ENCODE data around the gene DMWD.
A peak's percentile ranks its signal among the peaks of the same experiment; 100 is the strongest.

GRCh38 chr19:45739498-45740439 lies 52.9 kb downstream of the DMWD start:
- TF ChIP-seq BHLHE40 (IDR thresholded peaks at IDR 0.05; ENCODE audit: low read depth, low read length) (no peak), POLR2A (IDR thresholded peaks at IDR 0.05; ENCODE audit: low read length) (no peak), JUN (IDR thresholded peaks at IDR 0.05) (no peak), CEBPB (IDR thresholded peaks at IDR 0.05) (peak in 1 of 2 experiments; percentile 10; a peak in 1 of 4 replicates), MYC (IDR thresholded peaks at IDR 0.05; ENCODE audit: borderline replicate concordance, low read length) (no peak), SMC3 (IDR thresholded peaks at IDR 0.05) (no peak), MAFK (IDR thresholded peaks at IDR 0.05; ENCODE audit: partially characterized antibody) (no peak), KDM1A (IDR thresholded peaks at IDR 0.05; ENCODE audit: low read depth) (no peak), MAZ (IDR thresholded peaks at IDR 0.05; ENCODE audit: borderline replicate concordance, low read depth, low read length) (no peak), FOSL2 (IDR thresholded peaks at IDR 0.05) (no peak), FOSL2 (CRISPR knock-in tag; IDR thresholded peaks at IDR 0.05) (no peak)
- TF ChIP-seq, protein P1, sequence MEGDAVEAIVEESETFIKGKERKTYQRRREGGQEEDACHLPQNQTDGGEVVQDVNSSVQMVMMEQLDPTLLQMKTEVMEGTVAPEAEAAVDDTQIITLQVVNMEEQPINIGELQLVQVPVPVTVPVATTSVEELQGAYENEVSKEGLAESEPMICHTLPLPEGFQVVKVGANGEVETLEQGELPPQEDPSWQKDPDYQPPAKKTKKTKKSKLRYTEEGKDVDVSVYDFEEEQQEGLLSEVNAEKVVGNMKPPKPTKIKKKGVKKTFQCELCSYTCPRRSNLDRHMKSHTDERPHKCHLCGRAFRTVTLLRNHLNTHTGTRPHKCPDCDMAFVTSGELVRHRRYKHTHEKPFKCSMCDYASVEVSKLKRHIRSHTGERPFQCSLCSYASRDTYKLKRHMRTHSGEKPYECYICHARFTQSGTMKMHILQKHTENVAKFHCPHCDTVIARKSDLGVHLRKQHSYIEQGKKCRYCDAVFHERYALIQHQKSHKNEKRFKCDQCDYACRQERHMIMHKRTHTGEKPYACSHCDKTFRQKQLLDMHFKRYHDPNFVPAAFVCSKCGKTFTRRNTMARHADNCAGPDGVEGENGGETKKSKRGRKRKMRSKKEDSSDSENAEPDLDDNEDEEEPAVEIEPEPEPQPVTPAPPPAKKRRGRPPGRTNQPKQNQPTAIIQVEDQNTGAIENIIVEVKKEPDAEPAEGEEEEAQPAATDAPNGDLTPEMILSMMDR (IDR thresholded peaks at IDR 0.05), result no peak
- TF ChIP-seq, protein P2, sequence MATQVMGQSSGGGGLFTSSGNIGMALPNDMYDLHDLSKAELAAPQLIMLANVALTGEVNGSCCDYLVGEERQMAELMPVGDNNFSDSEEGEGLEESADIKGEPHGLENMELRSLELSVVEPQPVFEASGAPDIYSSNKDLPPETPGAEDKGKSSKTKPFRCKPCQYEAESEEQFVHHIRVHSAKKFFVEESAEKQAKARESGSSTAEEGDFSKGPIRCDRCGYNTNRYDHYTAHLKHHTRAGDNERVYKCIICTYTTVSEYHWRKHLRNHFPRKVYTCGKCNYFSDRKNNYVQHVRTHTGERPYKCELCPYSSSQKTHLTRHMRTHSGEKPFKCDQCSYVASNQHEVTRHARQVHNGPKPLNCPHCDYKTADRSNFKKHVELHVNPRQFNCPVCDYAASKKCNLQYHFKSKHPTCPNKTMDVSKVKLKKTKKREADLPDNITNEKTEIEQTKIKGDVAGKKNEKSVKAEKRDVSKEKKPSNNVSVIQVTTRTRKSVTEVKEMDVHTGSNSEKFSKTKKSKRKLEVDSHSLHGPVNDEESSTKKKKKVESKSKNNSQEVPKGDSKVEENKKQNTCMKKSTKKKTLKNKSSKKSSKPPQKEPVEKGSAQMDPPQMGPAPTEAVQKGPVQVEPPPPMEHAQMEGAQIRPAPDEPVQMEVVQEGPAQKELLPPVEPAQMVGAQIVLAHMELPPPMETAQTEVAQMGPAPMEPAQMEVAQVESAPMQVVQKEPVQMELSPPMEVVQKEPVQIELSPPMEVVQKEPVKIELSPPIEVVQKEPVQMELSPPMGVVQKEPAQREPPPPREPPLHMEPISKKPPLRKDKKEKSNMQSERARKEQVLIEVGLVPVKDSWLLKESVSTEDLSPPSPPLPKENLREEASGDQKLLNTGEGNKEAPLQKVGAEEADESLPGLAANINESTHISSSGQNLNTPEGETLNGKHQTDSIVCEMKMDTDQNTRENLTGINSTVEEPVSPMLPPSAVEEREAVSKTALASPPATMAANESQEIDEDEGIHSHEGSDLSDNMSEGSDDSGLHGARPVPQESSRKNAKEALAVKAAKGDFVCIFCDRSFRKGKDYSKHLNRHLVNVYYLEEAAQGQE (IDR thresholded peaks at IDR 0.05), result no peak

Measured in A549 (cell line).